ENCODE results near the gene SLC23A2.

GRCh38 chr20:4925842-4926530, 75.3 kb downstream of the SLC23A2 start:
- TF ChIP-seq, protein P1, sequence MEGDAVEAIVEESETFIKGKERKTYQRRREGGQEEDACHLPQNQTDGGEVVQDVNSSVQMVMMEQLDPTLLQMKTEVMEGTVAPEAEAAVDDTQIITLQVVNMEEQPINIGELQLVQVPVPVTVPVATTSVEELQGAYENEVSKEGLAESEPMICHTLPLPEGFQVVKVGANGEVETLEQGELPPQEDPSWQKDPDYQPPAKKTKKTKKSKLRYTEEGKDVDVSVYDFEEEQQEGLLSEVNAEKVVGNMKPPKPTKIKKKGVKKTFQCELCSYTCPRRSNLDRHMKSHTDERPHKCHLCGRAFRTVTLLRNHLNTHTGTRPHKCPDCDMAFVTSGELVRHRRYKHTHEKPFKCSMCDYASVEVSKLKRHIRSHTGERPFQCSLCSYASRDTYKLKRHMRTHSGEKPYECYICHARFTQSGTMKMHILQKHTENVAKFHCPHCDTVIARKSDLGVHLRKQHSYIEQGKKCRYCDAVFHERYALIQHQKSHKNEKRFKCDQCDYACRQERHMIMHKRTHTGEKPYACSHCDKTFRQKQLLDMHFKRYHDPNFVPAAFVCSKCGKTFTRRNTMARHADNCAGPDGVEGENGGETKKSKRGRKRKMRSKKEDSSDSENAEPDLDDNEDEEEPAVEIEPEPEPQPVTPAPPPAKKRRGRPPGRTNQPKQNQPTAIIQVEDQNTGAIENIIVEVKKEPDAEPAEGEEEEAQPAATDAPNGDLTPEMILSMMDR (IDR thresholded peaks at IDR 0.05): no peak
- TF ChIP-seq EP300 (IDR thresholded peaks at IDR 0.05): no peak

All from sigmoid colon (tissue), 4 donors.